Activated naive CD8-positive, alpha-beta T cell (primary cell): ENCODE results near the gene GOLGA8M.
"Not testable (repeated sequence)": the region's sequence is repeated elsewhere in the genome, so short reads cannot be mapped to it uniquely, and the experiment has no call there.

Experiments used
- H3K27ac Mint-ChIP-seq: one replicate; pipeline ENCODE4 v1.8.0; 2021; ENCODE audit warnings: mixed read lengths
- H3K27me3 Mint-ChIP-seq: one replicate; pipeline ENCODE4 v1.8.0; 2021; ENCODE audit warnings: mixed read lengths
- H3K36me3 Mint-ChIP-seq: one replicate; pipeline ENCODE4 v1.8.0; 2021; ENCODE audit warnings: mixed read lengths
- H3K4me1 Mint-ChIP-seq: one replicate; pipeline ENCODE4 v1.8.0; 2021; ENCODE audit warnings: low read depth, mixed read lengths
- H3K4me3 Mint-ChIP-seq: one replicate; pipeline ENCODE4 v1.8.0; 2021; ENCODE audit warnings: mild to moderate bottlenecking, mixed read lengths
- H3K9me3 Mint-ChIP-seq: one replicate; pipeline ENCODE4 v1.8.0; 2021; ENCODE audit warnings: low read depth, mixed read lengths

Gene GOLGA8M

GRCh38 chr15:28694006-28694751, 18.0 kb downstream of the GOLGA8M start:
- not testable (repeated sequence) for H3K27me3 Mint-ChIP-seq

GRCh38 chr15:28693021-28693420, 19.2 kb downstream of the GOLGA8M start:
- H3K36me3 Mint-ChIP-seq, H3K27ac Mint-ChIP-seq, H3K27me3 Mint-ChIP-seq, H3K4me1 Mint-ChIP-seq, H3K9me3 Mint-ChIP-seq, H3K4me3 Mint-ChIP-seq: not testable (repeated sequence)

More at GRCh38 chr15:28694006-28694751, 18.0 kb downstream of the GOLGA8M start:
- not testable (repeated sequence) for H3K9me3 Mint-ChIP-seq, H3K4me1 Mint-ChIP-seq, H3K27ac Mint-ChIP-seq, H3K36me3 Mint-ChIP-seq, H3K4me3 Mint-ChIP-seq

- H3K27me3 Mint-ChIP-seq, H3K4me1 Mint-ChIP-seq, H3K27ac Mint-ChIP-seq, H3K9me3 Mint-ChIP-seq, H3K4me3 Mint-ChIP-seq, H3K36me3 Mint-ChIP-seq: not testable (repeated sequence)
Measured at GRCh38 chr15:28673533-28673932, 38.7 kb downstream of the GOLGA8M start.

- not testable (repeated sequence) for H3K4me3 Mint-ChIP-seq, H3K27me3 Mint-ChIP-seq, H3K27ac Mint-ChIP-seq, H3K9me3 Mint-ChIP-seq, H3K36me3 Mint-ChIP-seq, H3K4me1 Mint-ChIP-seq
Measured at GRCh38 chr15:28672122-28672521, 40.1 kb downstream of the GOLGA8M start.

GRCh38 chr15:28666402-28666801, 45.8 kb downstream of the GOLGA8M start:
- H3K9me3 Mint-ChIP-seq, H3K27me3 Mint-ChIP-seq, H3K4me1 Mint-ChIP-seq, H3K4me3 Mint-ChIP-seq, H3K36me3 Mint-ChIP-seq, H3K27ac Mint-ChIP-seq: not testable (repeated sequence)

GRCh38 chr15:28664575-28664974, 47.6 kb downstream of the GOLGA8M start:
- not testable (repeated sequence) for H3K27ac Mint-ChIP-seq, H3K4me3 Mint-ChIP-seq, H3K36me3 Mint-ChIP-seq, H3K27me3 Mint-ChIP-seq, H3K9me3 Mint-ChIP-seq, H3K4me1 Mint-ChIP-seq

- H3K4me1 Mint-ChIP-seq, H3K27me3 Mint-ChIP-seq: not testable (repeated sequence)
Measured at GRCh38 chr15:28663717-28664116, 48.5 kb downstream of the GOLGA8M start.

GRCh38 chr15:28660750-28661149, 51.5 kb downstream of the GOLGA8M start:
- not testable (repeated sequence) for H3K4me3 Mint-ChIP-seq, H3K4me1 Mint-ChIP-seq, H3K27ac Mint-ChIP-seq, H3K27me3 Mint-ChIP-seq, H3K36me3 Mint-ChIP-seq, H3K9me3 Mint-ChIP-seq

More at GRCh38 chr15:28663717-28664116, 48.5 kb downstream of the GOLGA8M start:
- not testable (repeated sequence) for H3K4me3 Mint-ChIP-seq, H3K36me3 Mint-ChIP-seq, H3K9me3 Mint-ChIP-seq, H3K27ac Mint-ChIP-seq

- H3K4me1 Mint-ChIP-seq: not testable (repeated sequence)
Measured at GRCh38 chr15:28656018-28656360, 56.2 kb downstream of the GOLGA8M start.

GRCh38 chr15:28655329-28656017, 56.7 kb downstream of the GOLGA8M start:
- H3K27me3 Mint-ChIP-seq, H3K4me1 Mint-ChIP-seq, H3K9me3 Mint-ChIP-seq, H3K27ac Mint-ChIP-seq, H3K4me3 Mint-ChIP-seq, H3K36me3 Mint-ChIP-seq: not testable (repeated sequence)

More at GRCh38 chr15:28656018-28656360, 56.2 kb downstream of the GOLGA8M start:
- not testable (repeated sequence) for H3K36me3 Mint-ChIP-seq, H3K27ac Mint-ChIP-seq, H3K4me3 Mint-ChIP-seq, H3K9me3 Mint-ChIP-seq, H3K27me3 Mint-ChIP-seq

GRCh38 chr15:28654194-28654593, 58.0 kb downstream of the GOLGA8M start:
- not testable (repeated sequence) for H3K4me3 Mint-ChIP-seq, H3K27ac Mint-ChIP-seq, H3K36me3 Mint-ChIP-seq

GRCh38 chr15:28652538-28652937, 59.7 kb downstream of the GOLGA8M start:
- not testable (repeated sequence) for H3K4me3 Mint-ChIP-seq, H3K36me3 Mint-ChIP-seq, H3K27me3 Mint-ChIP-seq, H3K9me3 Mint-ChIP-seq, H3K27ac Mint-ChIP-seq, H3K4me1 Mint-ChIP-seq

More at GRCh38 chr15:28654194-28654593, 58.0 kb downstream of the GOLGA8M start:
- not testable (repeated sequence) for H3K9me3 Mint-ChIP-seq, H3K27me3 Mint-ChIP-seq, H3K4me1 Mint-ChIP-seq
